Duodenal mucosa (tissue), 2 donors: ENCODE results near the gene LBR.

Experiments
- H3K27ac ChIP-seq: one replicate; pipeline ENCODE4 v1.7.0; 2013; ENCODE audit warnings: low read depth, low read length
- H3K27me3 ChIP-seq, 2 donors: one replicate each; pipeline ENCODE4 v1.7.0; 2013; ENCODE audit warnings: low read length in 2 of 2, control low read depth in 1 of 2; ENCODE audit not compliant: insufficient read depth in 2 of 2, control insufficient read depth in 1 of 2
- H3K36me3 ChIP-seq, 2 donors: one replicate each; pipeline ENCODE4 v1.7.0; 2013; ENCODE audit warnings: low read length in 2 of 2, control low read depth in 1 of 2; ENCODE audit not compliant: insufficient read depth in 2 of 2, control insufficient read depth in 1 of 2
- H3K4me1 ChIP-seq, 2 donors: one replicate each; pipeline ENCODE4 v1.7.0; 2013; ENCODE audit warnings: low read length in 2 of 2, control low read depth in 1 of 2; ENCODE audit not compliant: insufficient read depth in 2 of 2, control insufficient read depth in 1 of 2
- H3K4me3 ChIP-seq, 2 donors: one replicate each; pipeline ENCODE4 v1.7.0; 2013; ENCODE audit warnings: low read length in 2 of 2, low read depth in 1 of 2
- H3K9ac ChIP-seq, 2 donors: one replicate each; pipeline ENCODE4 v1.7.0; 2013; ENCODE audit warnings: low read length in 2 of 2, low read depth in 1 of 2
- H3K9me3 ChIP-seq, 2 donors: one replicate each; pipeline ENCODE4 v1.7.0; 2013; ENCODE audit warnings: low read length in 2 of 2, control low read depth in 1 of 2; ENCODE audit not compliant: control insufficient read depth in 1 of 2

The LBR gene

DNA sequence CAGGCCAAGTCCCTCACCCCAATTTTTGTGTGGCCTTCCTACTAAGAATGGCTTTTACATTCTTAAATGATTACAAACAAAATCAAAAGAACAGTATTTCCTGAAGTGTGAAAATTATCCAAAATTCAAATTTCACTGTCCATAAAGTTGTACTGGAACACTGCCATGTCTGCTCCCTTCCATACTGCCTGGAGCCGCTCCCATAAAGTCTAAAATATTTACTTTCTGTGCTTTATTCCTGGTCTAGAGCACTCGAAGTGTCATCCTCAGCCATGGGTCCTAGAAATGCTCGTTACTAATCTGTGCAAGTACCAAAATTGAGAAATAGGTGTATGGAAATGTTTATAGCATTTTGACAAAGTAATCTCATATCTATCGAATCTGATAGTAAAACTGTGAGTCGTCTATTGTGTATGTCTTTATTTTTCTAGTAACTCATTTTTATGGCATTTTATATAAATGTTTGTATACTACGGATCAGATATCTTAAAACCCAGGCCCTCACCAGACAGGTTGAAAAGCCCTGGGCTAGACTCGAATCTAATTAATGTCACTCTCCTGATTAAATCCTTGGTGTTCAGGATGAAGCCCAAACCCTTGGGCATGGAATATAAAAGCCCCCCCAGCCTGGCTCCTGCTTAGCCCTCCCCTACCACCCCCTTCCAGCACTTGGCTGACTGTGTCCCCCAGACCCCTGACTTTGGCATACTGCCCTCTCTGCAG, 4.9 kb downstream of the LBR start:
- Histone ChIP-seq H3K9ac (no peak overlapping the region), H3K4me3 (peak overlapping the region in 1 of 2 donors; percentile 21), H3K27ac (no peak overlapping the region), H3K27me3 (no peaks in the 10 kb centered on the region), H3K36me3 (peaks cover 8 to 16% of the 10 kb centered on the region in 2 donors), H3K9me3 (no peaks in the 10 kb centered on the region), H3K4me1 (peaks cover 49 to 55% of the 10 kb centered on the region in 2 donors)

DNA sequence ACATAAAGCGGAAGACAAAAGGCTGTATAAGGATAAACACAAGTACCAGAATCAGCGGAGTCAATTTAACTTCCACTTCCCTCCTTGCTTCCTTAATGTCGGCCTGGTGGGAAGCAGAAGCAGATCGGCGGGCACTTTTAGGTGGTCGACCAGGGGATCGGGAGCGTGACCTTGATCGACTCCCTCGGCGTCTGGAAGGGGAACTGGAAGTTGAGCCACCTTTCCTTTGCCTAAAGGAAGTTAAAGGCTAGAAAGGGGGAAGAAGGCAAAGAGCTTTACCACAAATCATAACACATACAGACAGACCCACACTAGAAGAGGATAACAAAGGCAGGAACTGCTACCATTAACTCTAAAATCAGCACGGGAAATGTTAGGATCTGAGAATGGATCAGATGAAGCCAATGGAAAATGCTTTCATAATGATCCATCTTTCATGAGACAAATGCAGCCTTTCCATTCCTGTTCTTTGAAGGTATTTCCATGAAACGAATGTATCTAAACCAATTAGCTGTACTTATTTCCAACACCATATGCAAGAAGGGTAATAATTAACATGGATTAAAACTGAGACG, 5.7 kb downstream of the LBR start:
- Histone ChIP-seq H3K9ac (no peak overlapping the region), H3K27ac (no peak overlapping the region), H3K4me1 (peaks cover 49 to 58% of the 10 kb centered on the region in 2 donors), H3K4me3 (no peak overlapping the region), H3K27me3 (no peaks in the 10 kb centered on the region), H3K9me3 (no peaks in the 10 kb centered on the region), H3K36me3 (peaks cover 15 to 22% of the 10 kb centered on the region in 2 donors)

- Histone ChIP-seq H3K9ac (no peak overlapping the region), H3K36me3 (peaks cover 20 to 51% of the 10 kb centered on the region in 2 donors), H3K27ac (no peak overlapping the region), H3K9me3 (no peaks in the 10 kb centered on the region), H3K4me1 (peaks cover 23 to 33% of the 10 kb centered on the region in 2 donors), H3K27me3 (no peaks in the 10 kb centered on the region), H3K4me3 (no peak overlapping the region)
These were observed 9.2 kb downstream of the LBR start for GRCh38 chr1:225418598-225418997.

- H3K4me3 ChIP-seq = no peak overlapping the region
- H3K27ac ChIP-seq = no peak overlapping the region
- peaks cover 20 to 51% of the 10 kb centered on the region in 2 donors for H3K36me3 ChIP-seq
- peaks cover 18 to 32% of the 10 kb centered on the region in 2 donors for H3K4me1 ChIP-seq
- no peak overlapping the region for H3K9ac ChIP-seq
- no peaks in the 10 kb centered on the region for H3K27me3 ChIP-seq
- no peaks in the 10 kb centered on the region for H3K9me3 ChIP-seq
These were observed 9.8 kb downstream of the LBR start for GRCh38 chr1:225418059-225418458.

- Histone ChIP-seq H3K36me3 (peaks cover 20 to 60% of the 10 kb centered on the region in 2 donors), H3K27me3 (no peaks in the 10 kb centered on the region), H3K4me3 (no peak overlapping the region), H3K9me3 (no peaks in the 10 kb centered on the region), H3K9ac (no peak overlapping the region), H3K4me1 (peaks cover 9 to 26% of the 10 kb centered on the region in 2 donors), H3K27ac (no peak overlapping the region)
These were observed 11.7 kb downstream of the LBR start for GRCh38 chr1:225415967-225416745.

DNA sequence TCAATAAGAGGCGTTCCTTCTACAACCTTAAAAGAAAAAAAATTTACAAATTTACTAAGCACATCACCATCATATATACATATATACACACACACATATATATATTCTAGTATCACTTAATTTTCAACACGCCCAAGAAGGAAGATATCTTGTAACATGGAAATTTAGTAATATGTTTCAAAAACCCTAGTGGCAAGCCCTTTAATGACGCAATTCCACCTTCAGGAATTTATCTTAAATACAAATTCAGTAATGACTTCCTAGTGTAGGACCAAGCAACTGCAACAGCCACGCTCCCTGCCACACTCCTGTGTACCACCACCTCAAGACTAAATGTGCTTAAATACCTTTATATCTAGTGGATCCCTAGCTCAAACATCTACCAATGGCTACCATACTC, 12.5 kb downstream of the LBR start:
- Histone ChIP-seq H3K36me3 (peaks cover 24 to 66% of the 10 kb centered on the region in 2 donors), H3K9ac (no peak overlapping the region), H3K27ac (no peak overlapping the region), H3K9me3 (no peaks in the 10 kb centered on the region), H3K27me3 (no peaks in the 10 kb centered on the region), H3K4me1 (peaks cover 9 to 26% of the 10 kb centered on the region in 2 donors), H3K4me3 (no peak overlapping the region)

DNA sequence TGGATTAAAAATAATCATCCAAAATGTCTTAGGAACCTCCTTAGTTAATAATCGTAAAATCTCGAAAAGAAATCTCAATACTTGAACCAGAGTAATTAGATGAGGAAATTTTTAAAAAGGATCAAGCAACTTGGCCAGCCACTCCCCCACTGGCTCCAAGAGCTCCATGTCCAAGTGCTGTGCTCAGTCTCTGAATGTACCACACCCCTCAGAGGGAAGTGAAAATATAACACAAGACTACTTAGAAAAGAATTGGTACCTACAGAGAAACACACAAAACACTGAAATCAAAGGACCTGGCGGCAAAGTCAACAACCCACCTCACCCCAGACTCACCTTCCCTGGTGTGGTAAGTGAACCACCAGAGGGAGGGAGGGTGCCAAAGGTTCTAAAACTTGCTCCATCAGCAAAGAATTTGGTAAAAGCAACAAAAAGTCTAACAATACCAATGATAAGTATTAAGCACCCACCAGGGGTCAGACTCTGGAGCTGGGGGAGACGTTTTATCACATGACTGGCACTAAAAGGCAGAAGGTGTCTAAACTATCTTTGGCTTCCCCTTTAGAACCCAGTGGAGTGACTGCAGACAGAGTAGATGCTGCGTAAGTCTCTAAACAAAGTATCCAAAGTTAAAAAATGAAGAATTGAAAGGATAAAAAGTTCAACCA, 14.0 kb downstream of the LBR start:
- peaks cover 30 to 67% of the 10 kb centered on the region in 2 donors for H3K36me3 ChIP-seq

DNA sequence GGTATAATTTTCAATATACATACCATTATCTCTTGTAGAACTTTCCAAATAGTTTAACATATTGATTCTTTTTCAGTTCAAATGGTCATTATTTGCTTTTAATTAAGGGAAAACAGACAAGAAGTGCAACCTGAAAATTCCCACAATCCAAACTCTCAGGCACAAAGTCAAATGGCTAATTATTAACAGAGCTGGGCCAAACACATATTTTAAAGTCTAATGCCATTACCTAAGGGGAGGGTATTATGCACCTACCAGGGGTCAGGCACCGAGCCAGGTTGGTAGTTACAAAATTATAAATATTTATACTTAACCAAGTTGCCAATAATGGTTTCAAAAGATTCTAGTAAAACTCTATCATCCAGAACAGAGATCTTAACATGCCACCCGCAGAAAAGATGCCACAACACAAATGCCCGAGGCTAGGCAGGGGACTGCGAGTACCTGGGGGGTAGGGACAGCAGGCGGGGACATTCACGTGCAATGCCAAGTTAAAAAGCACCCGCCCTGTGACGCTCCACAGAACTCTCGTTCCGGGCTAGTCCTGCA, 15.0 kb downstream of the LBR start:
- H3K27ac ChIP-seq = peak overlapping the region; percentile 15
- peaks cover 23 to 61% of the 10 kb centered on the region in 2 donors for H3K36me3 ChIP-seq

More for the DNA sequence above, 14.0 kb downstream of the LBR start:
- no peaks in the 10 kb centered on the region for H3K9me3 ChIP-seq
- peaks cover 5 to 26% of the 10 kb centered on the region in 2 donors for H3K4me1 ChIP-seq
- H3K9ac ChIP-seq = no peak overlapping the region
- H3K4me3 ChIP-seq = no peak overlapping the region
- no peak overlapping the region for H3K27ac ChIP-seq
- no peaks in the 10 kb centered on the region for H3K27me3 ChIP-seq

GRCh38 chr1:225412321-225412720, 15.5 kb downstream of the LBR start:
- Histone ChIP-seq H3K4me3 (no peak overlapping the region), H3K9me3 (no peaks in the 10 kb centered on the region), H3K36me3 (peaks cover 18 to 60% of the 10 kb centered on the region in 2 donors), H3K4me1 (peaks cover 9 to 31% of the 10 kb centered on the region in 2 donors), H3K9ac (no peak overlapping the region), H3K27me3 (no peaks in the 10 kb centered on the region), H3K27ac (no peak overlapping the region)

More for the DNA sequence above, 15.0 kb downstream of the LBR start:
- H3K4me3 ChIP-seq = no peak overlapping the region
- no peak overlapping the region for H3K9ac ChIP-seq
- H3K4me1 ChIP-seq = peaks cover 9 to 28% of the 10 kb centered on the region in 2 donors
- no peaks in the 10 kb centered on the region for H3K9me3 ChIP-seq
- no peaks in the 10 kb centered on the region for H3K27me3 ChIP-seq
